Stimulated activated CD4-positive, alpha-beta T cell treated with anti-CD3 and anti-CD28 coated beads, Interleukin-4, amount 100 ng/mL, for 24 hours (primary cell): Measurements from ENCODE around the gene NCDN.
"Not testable (repeated sequence)": the region's sequence is repeated elsewhere in the genome, so short reads cannot be mapped to it uniquely, and the experiment has no call there.

Experiments used
- DNase-seq: peaks from one replicate; pipeline ENCODE4 v3.0.0-alpha.2; 2020

NCDN gene

DNA sequence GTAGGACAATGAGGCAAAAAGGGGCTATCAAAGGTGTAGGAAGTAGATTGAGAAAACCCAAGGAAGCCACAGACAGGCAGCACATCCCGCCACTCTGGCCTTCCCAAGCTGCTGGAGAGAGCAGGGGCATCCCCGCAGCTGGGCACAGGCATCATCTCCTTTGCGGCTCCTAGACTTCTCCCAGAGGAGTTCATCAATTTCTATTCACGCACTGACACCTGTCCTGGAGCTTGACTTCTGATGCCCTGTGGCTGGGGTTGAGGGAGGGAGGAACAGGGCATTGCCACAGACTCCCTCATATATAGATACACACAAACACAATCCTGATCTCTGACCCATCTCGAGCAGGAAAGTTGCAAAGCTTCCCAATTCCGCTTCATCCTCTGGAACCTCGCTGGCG, 13.7 kb downstream of the NCDN start:
- no peak for DNase-seq

DNA sequence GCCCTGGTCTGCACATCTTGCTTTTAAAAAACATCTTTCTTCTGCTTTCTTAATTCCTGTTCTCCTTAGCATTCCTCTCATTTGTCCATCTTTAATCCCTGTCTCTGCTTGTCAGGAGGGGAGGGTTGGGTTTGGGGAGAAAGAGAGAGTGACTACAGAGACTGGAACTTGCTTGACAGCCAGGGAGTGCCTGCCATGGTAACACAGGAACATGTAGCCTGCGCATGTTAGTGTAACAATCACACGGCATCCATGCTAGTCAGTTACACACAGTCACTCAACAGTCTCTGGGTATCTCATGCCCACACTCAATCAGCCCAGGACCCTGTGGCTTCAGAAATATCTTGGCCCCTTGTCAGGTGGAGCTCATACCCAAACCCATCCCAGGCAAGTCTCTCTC, 14.7 kb downstream of the NCDN start:
- no peak for DNase-seq

DNA sequence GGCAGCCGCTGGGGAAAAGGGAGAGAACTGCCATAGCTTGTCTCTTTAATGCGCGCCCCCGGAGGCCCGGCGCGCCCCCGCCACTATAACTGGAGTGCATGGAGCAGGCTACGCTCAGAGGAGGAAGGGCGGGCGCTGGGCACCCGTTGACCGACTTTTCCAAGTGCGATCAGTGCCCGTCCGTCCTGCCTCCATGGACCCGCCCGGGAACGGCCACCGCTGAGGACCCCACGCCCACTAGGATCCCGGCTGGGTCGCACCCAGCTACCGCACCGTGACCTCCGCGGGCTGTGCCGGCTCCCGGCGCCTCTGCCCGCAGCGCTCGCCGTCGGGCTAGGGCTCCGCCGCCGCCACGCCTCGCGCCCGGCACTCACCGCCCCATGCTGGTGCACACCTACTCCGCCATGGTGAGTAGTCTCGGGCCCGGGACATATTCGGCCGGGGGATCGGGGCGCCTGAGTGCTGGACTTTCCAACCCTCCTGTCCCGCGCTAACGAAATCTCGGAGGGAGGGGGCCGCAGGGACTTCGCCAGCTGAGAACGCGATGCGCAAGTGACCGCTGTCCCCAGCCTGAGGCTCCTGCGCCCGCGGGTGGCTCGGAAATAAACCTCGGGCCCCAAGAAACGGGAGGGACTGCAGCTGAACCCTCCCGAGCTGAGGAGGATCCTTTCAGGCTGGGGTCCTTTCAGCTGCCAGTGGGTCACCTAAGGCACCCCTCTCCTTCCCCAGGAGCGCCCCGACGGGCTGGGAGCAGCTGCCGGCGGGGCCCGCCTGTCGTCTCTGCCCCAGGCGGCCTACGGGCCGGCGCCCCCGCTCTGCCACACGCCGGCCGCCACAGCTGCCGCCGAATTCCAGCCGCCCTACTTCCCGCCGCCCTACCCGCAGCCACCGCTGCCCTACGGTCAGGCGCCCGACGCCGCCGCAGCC, 15.9 kb downstream of the NCDN start, which contains the start of gene TFAP2E:
TSS of gene TFAP2E (plus strand) at position 117 of the 927 bp plus-strand sequence. CDS start at position 381, 264 bp downstream.
- DNase-seq, result no peak

DNA sequence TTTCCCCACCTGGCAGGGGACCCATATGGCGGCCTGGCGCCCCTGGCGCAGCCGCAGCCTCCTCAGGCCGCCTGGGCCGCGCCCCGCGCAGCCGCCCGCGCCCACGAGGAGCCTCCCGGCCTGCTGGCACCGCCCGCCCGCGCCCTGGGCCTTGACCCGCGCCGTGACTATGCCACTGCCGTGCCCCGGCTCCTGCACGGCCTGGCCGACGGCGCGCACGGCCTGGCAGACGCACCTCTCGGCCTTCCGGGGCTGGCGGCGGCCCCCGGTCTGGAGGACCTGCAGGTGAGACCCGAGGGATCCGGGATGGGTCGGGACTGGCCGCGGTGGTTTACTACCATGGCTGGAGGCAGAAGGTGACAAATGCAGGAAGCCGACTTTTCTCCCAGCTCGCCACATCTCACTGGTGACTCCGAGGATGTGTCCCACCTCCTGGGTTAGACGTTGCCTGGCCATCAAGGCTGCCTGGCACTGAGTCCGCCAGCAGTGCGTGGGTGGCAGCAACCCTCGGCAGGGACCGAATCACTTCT, 16.6 kb downstream of the NCDN start:
- DNase-seq, result no peak

DNA sequence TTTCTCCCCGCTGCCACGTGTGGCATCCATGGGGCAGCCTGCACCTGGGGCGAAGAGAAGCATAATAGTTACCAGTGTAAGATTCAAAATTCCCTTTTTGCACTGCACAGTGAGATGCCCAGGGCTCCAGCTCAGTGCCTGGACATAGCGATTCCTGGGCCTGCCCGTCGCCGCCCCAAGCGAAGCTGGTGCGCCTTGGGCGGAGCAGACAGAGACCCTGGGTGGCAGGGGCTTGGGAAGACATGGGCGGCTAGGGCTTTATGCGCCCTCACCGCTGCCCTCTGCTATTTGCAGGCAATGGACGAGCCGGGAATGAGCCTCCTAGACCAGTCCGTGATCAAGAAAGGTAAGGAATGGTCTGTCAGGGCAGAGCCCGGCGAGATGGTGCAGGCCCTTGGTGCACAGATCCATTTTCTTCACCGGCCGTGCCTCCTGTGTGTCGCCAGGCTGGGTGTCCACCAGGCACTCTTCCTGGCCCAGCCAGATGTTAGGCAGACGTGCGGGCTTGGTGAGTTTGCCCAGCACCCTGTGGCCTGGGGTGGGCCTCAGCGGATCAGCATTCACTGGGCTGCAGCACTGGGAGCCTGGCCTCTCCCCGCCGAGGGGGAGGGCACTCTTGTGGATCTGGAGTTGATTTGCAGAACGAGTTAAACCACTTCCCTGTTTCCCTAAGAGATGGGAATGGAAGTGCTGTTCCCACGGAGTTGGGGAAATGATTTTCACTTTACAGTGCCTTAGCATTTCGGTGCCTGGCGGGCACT, 17.2 kb downstream of the NCDN start:
- DNase-seq, result no peak

DNA sequence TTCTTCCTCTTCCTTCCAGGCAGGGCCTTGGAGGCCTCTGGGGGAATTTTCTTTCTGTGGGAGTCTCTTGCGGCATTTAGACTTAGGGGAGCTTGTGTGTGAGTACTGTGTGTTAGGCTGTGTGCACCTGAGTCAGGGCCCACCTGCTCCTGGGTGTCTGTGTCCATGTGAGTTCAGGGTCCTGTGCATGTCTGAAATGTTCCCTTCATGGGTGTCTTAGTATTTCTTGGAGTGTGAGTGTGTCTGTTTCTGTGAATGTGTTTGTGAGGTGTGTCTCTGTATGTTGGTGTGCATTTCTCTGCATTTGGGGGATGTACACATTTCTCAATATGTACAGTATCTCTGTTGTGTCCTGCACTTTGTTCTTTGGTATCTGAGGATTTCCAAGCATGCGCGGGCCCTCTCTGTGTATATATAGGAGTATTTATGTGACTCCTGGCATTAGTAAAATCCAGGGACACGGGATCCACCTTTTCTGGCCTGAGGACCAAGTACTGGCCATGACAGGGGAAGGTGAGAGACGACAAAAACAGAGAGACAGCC, 17.9 kb downstream of the NCDN start:
- DNase-seq, result no peak

DNA sequence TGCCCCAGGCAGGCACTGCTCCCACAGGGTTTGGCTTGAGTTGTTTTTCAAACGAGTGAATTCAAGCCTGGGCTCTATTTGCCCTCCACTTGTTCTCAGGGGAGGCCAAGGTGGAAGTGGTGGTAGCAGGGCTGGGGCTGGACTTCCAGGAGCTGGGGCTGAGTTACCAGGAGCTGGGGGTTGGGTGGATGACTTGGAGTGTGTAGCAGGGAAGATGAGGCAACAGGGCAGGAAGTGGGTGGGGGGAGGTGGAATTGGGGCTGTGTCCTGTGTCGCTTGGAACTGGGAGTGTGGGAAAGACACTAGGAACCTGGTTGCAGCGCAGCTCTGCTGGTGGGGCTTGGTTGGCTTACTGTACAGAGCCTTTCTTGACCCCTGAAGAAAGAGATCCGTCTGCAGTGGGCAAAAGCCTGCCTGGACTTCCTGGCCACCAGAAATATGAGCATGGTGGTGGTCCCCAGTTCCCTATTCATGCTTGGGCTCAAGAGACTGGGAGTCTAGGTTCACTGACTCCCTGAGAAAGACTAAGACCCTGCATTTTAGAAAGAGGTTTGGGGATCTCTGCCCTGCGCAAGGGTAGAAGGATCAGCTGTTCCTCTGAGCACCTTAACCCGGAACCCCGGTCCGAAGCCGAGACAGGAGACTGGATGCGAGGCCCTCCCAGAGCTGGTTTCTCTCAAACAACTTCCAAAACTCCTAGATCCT, 18.6 kb downstream of the NCDN start:
- no peak for DNase-seq

DNA sequence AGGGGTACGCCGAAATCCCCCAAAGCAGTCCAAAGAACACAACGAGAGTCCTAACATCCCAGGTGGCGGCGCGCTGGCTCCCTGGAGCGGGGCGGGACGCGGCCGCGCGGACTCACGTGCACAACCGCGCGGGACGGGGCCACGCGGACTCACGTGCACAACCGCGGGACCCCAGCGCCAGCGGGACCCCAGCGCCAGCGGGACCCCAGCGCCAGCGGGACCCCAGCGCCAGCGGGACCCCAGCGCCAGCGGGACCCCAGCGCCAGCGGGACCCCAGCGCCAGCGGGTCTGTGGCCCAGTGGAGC, 19.1 kb downstream of the NCDN start:
- DNase-seq, result not testable (repeated sequence)

DNA sequence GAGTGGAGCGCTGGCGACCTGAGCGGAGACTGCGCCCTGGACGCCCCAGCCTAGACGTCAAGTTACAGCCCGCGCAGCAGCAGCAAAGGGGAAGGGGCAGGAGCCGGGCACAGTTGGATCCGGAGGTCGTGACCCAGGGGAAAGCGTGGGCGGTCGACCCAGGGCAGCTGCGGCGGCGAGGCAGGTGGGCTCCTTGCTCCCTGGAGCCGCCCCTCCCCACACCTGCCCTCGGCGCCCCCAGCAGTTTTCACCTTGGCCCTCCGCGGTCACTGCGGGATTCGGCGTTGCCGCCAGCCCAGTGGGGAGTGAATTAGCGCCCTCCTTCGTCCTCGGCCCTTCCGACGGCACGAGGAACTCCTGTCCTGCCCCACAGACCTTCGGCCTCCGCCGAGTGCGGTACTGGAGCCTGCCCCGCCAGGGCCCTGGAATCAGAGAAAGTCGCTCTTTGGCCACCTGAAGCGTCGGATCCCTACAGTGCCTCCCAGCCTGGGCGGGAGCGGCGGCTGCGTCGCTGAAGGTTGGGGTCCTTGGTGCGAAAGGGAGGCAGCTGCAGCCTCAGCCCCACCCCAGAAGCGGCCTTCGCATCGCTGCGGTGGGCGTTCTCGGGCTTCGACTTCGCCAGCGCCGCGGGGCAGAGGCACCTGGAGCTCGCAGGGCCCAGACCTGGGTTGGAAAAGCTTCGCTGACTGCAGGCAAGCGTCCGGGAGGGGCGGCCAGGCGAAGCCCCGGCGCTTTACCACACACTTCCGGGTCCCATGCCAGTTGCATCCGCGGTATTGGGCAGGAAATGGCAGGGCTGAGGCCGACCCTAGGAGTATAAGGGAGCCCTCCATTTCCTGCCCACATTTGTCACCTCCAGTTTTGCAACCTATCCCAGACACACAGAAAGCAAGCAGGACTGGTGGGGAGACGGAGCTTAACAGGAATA, 19.7 kb downstream of the NCDN start:
- peak; percentile 57 for DNase-seq

DNA sequence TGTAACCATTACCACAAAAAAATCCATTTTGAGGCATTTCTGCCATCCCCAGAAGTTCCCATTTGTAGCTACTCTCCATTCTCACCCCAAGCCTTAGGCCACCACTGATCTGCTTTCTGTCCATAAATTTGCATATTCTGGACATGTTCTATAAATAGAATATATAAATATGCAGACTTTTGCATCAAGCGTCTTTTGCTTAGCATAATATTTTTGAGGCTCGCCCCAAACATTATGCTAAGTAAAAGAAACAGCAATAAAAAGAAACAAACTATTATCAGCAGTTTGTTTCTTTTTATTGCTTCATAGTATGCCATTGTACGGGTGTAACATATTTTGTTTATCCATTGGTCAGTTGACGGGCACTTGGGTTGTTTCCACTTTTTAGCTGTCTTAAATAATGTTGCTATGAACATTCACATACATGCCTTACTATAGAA, 23.4 kb downstream of the NCDN start:
- DNase-seq, result no peak

DNA sequence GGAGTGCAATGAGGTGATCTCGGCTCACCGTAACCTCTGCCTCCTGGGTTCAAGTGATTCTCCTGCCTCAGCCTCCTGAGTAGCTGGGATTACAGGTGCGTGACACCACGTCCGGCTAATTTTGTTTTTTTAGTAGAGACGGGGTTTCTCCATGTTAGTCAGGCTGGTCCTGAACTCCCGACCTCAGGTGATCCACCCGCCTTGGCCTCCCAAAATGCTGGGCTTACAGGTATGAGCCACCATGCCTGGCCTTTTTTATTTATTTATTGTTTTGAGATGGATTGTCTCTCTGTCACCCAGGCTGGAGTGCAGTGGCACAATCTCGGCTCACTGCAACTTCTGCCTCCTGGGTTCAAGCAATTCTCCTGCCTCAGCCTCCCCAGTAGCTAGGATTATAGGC, 24.0 kb downstream of the NCDN start:
- DNase-seq, result not testable (repeated sequence)

DNA sequence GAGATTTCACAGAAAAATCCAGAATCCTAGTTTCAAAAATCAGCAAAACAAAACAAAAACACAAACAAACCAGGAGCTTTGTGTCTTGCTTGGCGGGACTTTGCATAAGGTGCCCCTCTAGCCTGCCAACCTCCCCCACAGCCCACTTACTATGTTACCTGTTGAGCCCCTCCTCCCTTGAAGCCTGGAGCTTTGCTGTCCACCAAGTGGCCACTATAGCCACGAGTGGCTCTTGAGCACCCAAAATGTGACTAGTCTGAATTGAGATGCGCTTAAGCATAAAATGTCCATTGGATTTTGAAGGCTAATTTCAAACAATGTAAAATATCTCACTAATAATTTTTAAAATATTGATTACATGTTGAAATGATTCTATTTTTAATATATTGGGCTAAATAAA, 27.7 kb downstream of the NCDN start:
- no peak for DNase-seq

DNA sequence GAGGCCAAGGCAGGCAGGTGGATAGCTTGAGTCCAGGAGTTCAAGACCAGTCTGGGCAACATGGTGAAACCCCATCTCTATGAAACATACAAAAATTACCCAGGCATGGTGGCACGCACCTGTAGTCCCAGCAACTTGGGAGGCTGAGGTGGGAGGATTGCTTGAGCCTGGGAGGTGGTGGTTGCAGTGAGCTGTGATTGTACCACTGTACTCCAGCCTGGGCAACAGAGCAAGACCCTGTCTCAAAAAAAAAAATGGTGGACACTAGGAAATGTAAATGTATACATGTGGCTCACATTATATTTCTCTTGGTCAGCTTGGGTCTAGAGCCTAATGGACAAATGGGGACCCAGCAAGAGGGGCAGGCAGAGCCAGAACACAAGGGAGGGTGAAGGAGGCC, 28.2 kb downstream of the NCDN start:
- DNase-seq, result not testable (repeated sequence)

DNA sequence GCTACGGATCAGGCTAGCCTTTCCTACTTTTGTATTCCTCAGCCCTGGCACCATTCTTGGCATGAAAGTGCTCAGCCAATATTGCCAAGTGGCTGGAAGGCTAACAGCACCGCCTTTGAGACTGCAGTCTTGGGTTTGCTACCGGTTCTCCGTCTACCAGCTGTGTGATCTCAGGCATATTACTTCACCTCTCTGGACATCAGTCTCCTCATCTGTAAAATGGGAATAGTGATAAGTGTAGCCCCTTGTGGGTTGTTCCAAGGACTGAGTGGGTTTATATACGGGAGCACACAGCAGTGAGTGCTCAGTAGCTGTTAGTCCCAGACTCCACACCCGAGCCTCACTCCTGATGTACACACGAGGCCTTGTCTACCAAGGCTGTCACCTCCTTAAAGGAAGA, 29.2 kb downstream of the NCDN start:
- DNase-seq, result no peak

DNA sequence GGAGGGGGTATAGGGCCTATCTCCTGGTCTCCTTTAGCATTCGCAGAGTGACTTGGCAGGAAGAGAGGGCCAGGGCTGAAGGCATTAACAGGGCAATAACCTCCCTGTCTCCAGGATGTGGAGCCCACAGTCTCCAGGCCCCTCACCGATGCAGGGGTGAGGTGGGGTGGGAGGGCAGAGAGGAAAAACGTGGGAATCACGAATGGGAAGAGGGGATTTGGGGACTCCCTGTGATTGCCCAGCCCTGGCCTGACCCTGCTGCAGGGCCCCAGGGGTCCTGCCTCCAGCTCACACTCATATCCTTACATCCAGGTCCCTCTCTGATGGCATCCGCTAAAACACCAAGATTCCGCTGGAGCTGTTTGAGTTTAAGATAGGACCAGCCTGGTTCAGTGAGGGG, 30.1 kb downstream of the NCDN start:
- no peak for DNase-seq

DNA sequence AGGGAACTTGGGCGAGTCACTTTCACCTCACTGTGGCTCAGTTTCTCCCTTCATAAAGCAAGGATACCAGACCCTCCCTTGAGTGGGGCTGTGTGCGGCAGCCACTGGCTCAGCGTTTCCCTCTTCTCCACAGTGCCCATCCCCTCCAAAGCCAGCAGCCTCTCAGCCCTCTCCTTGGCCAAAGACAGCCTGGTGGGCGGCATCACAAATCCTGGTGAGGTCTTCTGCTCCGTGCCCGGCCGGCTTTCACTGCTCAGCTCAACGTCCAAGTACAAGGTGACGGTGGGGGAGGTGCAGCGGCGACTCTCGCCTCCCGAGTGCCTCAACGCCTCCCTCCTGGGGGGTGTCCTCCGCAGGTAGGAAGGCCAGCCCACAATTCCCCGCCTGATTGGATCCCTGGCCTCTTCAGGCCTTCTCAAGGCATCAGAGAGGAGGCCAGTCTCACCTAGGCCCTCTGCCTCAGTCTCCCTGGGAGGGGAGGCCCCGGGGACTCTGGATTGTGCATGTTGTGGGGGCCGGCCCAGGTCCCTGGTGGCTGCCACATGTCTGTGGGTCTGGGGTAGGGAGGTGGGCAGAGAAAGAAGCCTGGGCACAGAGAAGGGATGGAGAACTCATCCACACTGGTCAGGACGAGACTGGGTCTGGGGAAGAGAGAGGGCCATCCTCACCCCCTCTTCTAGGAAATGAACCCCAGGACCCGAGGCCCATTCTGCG, 30.8 kb downstream of the NCDN start:
- DNase-seq, result no peak

DNA sequence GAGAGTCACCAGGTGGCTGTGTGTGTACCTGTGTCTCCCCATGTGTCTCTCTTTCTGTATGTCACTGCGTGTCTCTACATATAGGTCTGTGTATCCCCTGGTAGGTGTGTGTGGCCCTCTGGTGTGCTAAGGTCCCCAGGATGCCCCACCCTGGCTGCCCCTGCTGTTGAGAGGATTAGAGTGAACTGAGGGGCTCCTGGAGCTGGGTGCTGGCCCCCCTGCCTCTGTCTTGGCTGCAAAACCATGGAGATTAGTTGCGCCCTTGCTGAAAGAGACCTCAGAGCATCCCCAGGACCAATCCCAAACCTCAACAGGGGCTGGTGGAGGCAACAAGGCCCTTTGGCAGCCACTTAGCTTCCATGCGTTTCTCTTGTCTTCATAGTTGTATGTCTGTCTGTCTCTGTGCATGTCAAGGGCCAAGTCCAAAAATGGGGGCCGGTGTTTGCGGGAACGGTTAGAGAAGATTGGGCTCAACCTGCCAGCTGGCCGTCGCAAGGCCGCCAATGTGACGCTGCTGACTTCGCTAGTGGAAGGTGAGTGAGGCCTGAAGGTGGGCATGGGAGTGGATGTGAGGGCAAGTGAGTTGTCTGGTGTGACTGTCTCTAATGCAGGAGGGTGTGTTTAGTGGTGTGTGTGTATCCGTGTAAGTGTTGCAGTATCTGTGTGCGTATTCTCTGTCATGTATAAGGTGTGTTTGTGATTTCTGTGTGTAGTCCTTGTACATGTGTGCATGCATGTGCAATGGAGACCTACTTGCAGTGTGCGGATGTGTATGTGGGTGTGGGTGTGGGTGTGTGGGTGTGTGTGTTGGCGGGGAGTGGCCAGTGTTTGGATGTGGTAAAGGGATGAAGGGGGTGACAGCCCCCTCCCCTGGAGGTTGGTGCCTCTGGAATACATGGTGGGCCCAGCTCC, 32.2 kb downstream of the NCDN start:
- no peak for DNase-seq

DNA sequence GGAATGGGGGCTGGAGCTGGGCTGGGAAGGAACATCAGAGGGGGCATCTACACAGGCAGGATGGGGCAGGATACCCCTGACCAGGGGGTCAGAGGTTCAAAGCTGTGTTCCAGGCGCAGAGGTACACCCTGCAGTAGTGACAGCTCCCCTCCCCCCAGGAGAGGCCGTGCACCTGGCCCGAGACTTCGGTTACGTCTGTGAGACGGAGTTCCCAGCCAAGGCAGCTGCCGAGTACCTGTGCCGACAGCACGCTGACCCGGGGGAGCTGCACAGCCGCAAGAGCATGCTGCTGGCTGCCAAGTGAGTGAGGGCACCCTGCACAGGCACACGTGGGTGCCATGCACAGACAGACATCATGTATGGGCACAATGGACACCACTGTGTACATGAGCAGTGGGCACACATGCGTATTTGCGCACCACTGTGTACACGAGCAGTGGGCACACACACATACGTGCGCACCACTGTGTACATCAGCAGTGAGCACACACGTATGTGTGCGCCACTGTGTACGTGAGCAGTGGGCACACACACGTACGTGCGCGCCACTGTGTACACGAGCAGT, 33.0 kb downstream of the NCDN start:
- DNase-seq, result no peak

DNA sequence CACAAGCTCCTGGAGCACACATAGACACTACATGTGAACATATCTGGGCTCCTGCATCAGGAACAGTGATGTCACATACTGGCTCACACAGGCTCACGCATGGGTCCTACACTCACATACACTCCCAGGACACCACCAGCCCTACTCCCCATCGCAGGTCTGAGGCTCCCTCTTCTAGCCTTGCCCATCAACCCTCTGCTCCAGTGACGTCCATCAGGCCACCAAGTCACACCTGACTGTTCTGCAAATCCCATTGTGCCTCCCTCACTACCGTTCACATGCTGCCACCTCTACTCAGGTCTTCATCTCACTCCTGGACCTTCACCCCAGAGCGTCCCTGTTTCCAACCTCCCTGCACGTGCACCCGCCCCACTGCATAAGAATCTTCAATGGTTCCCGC, 33.6 kb downstream of the NCDN start:
- no peak for DNase-seq
